GM12892 (cell line): ENCODE results near the gene TCTN3.
"Not testable (repeated sequence)": the region's sequence is repeated elsewhere in the genome, so short reads cannot be mapped to it uniquely, and the experiment has no call there.

Source experiments
- DNase-seq: peaks from one replicate; pipeline ENCODE4 v3.0.0; 2011; ENCODE audit not compliant: insufficient read length
- FAIRE-seq: peaks from 2 replicates; lab custom pipeline; 2011; peaks lifted over from hg19 to GRCh38; lab: Jason Lieb, UNC
- POLR2A ChIP-seq: IDR thresholded peaks from 2 replicates; pipeline ENCODE4 v1.6.1; 2011; ENCODE audit warnings: low read depth, low read length, control low read depth
- POLR2AphosphoS5 ChIP-seq: IDR thresholded peaks from 2 replicates; pipeline ENCODE4 v1.6.1; 2011; ENCODE audit warnings: low read depth, low read length, control low read depth
- TAF1 ChIP-seq: IDR thresholded peaks from 2 replicates; pipeline ENCODE4 v1.6.1; 2011; ENCODE audit warnings: low read depth, mild to moderate bottlenecking, control low read depth, low read length, borderline replicate concordance

Gene TCTN3

DNA sequence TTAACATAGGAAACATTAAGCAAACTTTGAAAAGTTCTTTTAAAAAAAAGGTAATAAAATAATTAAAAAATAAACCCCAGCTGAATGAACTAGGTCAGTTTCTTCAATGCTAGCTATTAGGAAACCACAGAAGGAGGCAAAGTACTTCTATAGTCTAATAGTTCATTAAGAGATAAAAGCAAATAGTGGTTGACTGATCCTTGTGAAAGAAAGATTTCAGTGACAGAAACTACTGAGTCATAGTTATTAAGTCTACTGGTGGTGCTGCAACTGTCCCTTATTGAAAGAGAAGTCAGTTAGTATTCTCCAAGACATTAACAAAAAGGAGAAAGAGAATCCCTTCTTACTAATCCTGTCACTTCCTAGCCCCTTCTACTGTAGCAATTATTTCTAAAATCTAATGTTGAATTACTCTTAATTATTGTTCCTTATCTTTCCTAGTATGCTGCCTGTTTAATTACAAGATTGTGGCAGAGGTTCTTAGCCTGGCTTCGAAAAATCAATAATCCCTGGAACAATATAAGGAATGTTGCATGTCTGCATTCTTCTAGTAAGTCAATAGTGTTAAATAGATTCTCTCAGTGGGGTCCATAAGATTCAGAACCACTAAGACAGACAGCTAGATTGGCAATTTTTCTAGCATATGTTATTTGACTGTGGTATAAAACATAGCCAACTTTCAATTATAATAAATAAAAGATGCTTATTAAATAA lies 18.2 kb downstream of the TCTN3 start:
- no peak for DNase-seq
- TF ChIP-seq POLR2A (no peak), TAF1 (no peak), POLR2AphosphoS5 (no peak)
- FAIRE-seq: no peak

DNA sequence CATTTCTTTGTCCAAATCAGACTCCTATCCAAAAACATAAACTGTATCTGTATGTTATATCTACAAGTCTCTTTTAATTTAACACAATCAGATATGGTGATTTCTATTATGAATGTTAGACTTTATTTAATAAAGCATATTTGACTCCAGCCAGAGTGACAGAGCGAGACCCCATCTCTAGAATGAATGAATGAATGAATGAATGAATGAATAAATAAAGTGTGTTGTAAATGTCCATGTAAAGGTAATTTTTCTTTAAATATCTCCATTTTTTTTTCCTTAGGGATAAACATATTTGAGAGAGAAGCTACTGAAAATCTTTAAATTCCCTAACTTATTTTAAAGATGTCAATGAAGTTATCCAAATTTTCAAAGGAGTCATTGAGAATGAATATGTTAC lies 19.1 kb downstream of the TCTN3 start:
- TF ChIP-seq POLR2A (no peak), TAF1 (no peak), POLR2AphosphoS5 (no peak)
- FAIRE-seq (no peak), DNase-seq (no peak)

DNA sequence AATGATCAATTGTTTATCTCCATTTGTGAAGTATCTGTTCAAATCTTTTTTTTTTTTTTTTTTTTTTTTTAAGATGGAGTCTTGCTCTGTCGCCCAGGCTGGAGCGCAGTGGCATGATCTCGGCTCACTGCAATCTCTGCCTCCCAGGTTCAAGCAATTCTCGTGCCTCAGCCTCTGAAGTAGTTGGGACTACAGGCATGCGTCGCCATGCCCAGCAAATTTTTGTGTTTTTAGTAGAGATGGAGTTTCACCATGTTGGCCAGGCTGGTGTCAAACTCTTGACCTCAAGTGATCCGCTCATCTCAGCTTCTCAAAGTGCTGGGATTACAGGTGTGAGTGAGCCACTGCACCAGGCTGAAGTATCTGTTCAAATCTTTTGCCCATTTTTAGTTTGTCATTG lies 21.1 kb downstream of the TCTN3 start:
- not testable (repeated sequence) for FAIRE-seq, DNase-seq

DNA sequence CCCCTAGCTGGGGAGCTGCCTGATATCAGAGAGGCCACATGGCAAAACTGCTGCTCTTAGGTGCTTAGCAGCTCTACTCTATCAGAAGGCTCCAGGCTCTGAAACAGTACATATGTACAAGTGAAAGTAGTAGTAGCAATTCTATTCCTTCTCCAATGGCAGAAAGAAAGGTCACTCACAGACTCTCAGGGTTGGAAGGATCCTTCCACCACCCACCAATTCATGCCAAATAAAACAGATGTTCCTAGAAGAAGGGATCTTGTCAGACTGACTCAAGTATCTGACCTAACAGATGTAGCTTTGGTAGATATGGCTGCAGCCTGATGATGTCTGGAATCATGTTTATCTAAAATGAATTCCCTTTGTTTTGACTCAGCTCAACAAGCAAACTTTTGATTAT lies 29.2 kb downstream of the TCTN3 start:
- DNase-seq: no peak
- TF ChIP-seq POLR2A (no peak), TAF1 (no peak), POLR2AphosphoS5 (no peak)
- FAIRE-seq: no peak

DNA sequence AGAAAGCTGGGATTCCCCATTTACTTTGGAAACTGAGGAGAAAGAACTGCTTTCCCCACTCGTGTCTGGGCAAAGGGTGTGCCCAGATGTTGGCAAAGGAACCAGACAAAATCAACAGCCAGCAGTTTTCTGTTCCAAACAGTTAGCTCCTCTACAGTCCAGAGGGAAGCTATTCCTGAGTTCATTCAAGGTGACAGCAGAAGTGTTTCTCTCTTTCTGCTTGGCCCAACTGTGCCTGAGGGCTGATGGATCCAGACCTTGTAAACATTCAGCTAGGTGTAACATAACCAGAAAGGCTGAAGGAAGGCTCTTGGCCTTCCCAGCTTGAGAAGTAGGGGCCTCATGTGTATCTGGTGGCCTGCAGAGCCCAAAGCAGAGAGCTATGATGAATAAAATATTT lies 30.2 kb downstream of the TCTN3 start:
- no peak for TF ChIP-seq POLR2AphosphoS5
- no peak for TF ChIP-seq POLR2A
- TF ChIP-seq TAF1: no peak
- DNase-seq (no peak), FAIRE-seq (no peak)

DNA sequence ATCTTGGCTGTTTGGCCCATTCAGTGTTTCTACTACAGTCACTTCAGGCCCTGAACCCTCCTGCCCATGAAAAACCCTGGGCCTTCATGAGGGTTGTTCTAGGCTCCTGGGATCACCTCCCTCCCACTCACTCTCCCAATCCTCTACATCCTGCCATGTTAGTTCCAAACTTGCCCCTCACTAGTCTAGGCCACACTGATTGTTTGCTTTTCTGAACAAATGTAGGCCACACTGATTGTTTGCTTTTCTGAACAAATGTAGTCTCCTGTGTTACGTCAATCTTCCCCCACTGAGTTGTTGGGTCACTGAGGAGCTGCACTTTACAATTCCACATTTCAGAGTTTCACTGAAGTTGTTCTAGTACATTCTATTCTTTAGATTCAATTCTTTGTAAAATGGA lies 31.9 kb downstream of the TCTN3 start:
- FAIRE-seq: no peak
- DNase-seq: no peak
- TF ChIP-seq POLR2AphosphoS5 (no peak), POLR2A (no peak), TAF1 (no peak)

DNA sequence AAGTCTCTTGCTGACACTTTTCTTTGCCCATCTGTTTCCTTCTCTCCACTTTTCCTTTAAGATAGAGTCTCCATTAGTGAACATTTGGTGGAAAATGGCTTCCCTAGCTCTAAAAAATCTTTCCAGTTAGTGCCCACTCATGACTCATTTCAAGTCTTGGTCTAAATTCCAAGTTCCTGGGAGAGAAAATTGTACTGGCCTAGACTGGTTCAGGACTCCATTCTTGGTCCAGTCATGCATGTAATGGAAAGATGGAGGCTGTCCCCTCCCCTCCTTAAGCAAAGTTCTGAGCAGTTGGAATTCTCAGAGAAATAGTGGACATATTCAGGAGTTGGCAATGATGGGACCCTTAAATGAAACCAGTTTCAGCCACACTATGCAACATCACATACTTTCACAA lies 33.4 kb downstream of the TCTN3 start:
- DNase-seq (no peak), FAIRE-seq (no peak)
- TF ChIP-seq TAF1: no peak
- no peak for TF ChIP-seq POLR2AphosphoS5

DNA sequence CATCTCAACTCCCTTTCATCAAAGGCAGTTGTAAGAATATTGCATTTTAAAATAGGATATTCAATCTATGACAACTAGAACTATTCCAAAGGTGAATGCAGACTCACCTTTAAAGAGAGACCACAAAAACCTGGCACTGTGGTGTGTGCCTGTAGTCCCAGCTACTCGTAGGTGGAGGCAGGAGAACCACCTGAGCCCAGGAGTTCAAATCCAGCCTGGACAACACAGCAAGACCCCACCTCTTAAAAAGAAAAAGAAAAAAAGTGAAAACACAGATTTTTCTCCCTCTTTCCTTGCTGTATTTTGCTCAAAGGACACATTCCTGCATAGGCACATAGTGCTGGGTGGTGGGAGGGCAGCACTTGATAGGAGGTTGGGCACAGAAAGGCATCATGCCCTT lies 36.5 kb downstream of the TCTN3 start:
- no peak for DNase-seq
- TF ChIP-seq POLR2AphosphoS5 (no peak), POLR2A (no peak), TAF1 (no peak)
- FAIRE-seq: peak; percentile 48

DNA sequence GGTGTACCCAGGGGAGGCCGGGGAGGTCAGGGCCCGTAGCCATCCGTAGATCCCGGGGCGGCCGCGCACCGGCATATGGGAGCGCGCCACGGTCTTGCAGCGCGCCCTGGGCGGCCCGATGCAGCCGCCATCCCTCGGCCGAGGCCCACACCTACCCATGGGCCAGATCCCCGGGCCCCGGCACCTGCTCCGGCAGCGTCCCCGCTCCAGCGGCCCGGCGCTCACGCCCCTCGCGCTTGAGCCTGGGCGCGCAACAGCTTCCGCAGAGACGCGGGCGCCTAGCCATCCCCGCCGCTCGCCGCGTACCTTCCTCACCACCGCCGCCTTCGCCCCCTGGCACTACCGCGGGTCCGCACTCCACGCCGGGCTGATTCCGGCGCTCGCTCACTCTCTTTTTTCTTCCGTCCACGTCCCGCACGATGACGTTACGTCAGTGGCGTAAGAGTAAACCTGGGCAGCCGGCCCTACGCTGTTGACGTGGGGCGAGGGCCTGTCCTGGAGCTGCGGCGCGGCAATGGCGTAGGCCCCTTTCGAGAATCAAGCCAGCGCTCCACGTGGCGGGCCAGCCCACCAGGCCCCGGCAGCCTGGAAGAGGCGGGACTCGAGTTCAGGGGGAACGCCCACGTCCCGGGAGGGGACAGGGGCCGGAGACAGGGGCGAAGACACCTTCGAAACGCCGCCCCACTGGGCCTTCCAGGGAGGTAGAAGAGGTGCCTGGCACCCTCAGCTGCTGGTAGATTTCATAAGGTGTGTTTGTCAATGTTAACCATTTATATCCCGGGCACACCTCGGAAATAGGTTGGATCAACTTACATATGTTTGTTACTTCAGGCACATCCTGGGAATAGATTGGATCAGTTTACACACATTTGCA lies 37.2 kb downstream of the TCTN3 start, which contains the start of gene ALDH18A1:
Gene ALDH18A1, minus strand, starts transcription at position 421 of the 874 bp plus-strand sequence. CDS start 3,334 bp downstream, outside the sequence.
- peak; percentile 73 for DNase-seq
- TF ChIP-seq POLR2A: peak; percentile 76; the same call in 1 of the 2 replicates
- 0 out of 2 replicates have a peak, but pooled peaks have one; percentile 17 for TF ChIP-seq TAF1
- peak; percentile 65 for TF ChIP-seq POLR2AphosphoS5
- FAIRE-seq: peak; percentile 96

DNA sequence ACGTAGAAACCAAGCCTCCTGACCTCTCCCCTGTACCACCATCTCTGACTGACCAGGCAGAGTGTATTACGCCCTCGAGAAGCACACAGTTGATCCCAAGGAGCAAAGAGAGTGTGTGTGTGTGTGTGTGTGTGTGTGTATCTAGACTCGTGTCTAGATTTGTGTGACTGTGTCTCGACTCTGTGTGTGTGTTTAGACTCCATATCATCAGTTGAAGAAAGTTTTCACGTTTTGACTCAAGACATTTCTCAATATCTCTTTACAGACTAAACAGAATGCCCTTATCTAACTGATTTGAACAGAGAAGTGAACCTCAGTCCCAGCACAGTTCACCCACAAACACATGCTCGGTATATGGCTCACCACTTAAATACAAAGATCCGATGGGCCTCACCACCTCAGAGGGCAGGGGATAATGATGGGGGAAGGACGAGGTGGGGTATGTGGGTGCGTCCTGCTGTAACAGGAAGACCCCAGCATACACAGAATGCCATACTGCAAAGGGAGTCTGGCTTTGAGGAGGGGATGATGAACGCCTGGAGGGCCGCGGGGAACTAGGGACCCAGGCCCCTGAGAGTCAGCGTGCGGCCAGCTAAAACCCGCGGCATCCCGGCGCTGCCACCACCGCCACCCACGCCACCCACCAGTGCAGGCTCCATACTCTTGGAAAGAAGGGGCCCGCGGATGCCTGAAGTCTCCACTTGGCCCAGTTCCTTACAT lies 38.0 kb downstream of the TCTN3 start:
- TF ChIP-seq POLR2AphosphoS5 (no peak), TAF1 (no peak), POLR2A (no peak)
- peak; percentile 93 for FAIRE-seq
- no peak for DNase-seq

DNA sequence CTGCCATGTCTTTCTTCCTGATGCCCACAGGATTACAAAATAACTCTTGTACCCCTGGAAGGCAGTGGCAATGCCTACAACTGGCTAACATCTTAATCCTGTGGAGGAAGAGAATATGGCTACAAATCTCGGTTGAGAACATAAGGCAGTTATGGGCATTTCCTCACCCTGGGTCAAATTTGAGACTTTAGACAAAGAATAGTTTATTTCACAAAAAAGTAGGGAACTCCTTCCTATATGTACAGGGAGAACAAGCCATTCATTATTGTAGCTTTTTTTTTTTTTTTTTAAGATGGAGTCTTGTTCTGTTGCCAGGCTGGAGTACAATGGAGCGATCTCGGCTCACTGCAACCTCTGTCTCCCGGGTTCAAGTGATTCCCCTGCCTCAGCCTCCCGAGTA lies 39.8 kb downstream of the TCTN3 start:
- DNase-seq (no peak), FAIRE-seq (no peak)
- no peak for TF ChIP-seq TAF1
- no peak for TF ChIP-seq POLR2AphosphoS5
- TF ChIP-seq POLR2A: no peak
